Measurements from ENCODE around the gene NADK2. TPM values are rescaled to one million over a fixed set of nuclear protein-coding genes. Genes with fewer than 3 reads are reported as not detected.
A peak's percentile ranks its signal among the peaks of the same experiment; 100 is the strongest.

The NADK2 gene
- total RNA-seq, 1 donor from 2014 or later: 68.2 TPM

DNA sequence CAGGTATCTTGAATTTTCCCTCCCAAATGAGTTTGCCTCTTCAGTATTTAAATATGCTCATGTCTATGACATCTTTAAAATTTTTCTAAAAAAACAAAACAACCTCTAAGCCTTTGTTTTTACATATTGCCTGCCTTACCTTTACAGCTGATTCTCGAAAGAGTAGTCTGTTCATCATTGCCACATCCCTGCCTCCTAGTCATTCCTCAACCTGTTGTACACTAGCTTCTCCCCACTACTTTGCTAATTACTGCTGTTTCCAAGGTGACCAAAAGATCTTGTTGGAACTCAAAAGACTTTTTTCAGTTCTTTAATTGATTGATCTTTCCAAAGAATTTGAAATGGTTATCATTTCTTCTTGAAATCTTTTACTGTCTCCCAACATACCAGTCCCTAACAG is 1.9 kb upstream of the NADK2 start:
- Mint-ChIP-seq H3K4me1 (peaks cover 29% of the 10 kb centered on the region), H3K9me3 (peaks cover 4% of the 10 kb centered on the region), H3K36me3 (peaks cover 6% of the 10 kb centered on the region), H3K27ac (no peak overlapping the region), H3K27me3 (ENCODE audit: insufficient read depth, low read depth) (peaks cover 4% of the 10 kb centered on the region), H3K4me3 (peak overlapping the region; percentile 17)
- peaks cover 10% of the 10 kb centered on the region for H3F3A ChIP-seq (ENCODE audit: low read depth)
- TF ChIP-seq EZH2phosphoT487 (IDR thresholded peaks at IDR 0.05): no peak
- TF ChIP-seq, protein P1, sequence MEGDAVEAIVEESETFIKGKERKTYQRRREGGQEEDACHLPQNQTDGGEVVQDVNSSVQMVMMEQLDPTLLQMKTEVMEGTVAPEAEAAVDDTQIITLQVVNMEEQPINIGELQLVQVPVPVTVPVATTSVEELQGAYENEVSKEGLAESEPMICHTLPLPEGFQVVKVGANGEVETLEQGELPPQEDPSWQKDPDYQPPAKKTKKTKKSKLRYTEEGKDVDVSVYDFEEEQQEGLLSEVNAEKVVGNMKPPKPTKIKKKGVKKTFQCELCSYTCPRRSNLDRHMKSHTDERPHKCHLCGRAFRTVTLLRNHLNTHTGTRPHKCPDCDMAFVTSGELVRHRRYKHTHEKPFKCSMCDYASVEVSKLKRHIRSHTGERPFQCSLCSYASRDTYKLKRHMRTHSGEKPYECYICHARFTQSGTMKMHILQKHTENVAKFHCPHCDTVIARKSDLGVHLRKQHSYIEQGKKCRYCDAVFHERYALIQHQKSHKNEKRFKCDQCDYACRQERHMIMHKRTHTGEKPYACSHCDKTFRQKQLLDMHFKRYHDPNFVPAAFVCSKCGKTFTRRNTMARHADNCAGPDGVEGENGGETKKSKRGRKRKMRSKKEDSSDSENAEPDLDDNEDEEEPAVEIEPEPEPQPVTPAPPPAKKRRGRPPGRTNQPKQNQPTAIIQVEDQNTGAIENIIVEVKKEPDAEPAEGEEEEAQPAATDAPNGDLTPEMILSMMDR (IDR thresholded peaks at IDR 0.05): no peak
- no peak for TF ChIP-seq EZH2 (IDR thresholded peaks at IDR 0.05)
- DNase-seq (ENCODE audit: low spot score): no peak
- H2AFZ ChIP-seq (replicated peaks): no peak overlapping the region
- H3K4me3 ChIP-seq: no peak overlapping the region
- H3K36me3 ChIP-seq: no peaks in the 10 kb centered on the region
- H3K27ac ChIP-seq: no peak overlapping the region
- H3K79me2 ChIP-seq (ENCODE audit: low read depth): peaks cover 28% of the 10 kb centered on the region
- H3K4me2 ChIP-seq: no peak overlapping the region
- H3K9ac ChIP-seq: no peak overlapping the region
- H3K9me3 ChIP-seq (ENCODE audit: low read depth): no peaks in the 10 kb centered on the region
- no peaks in the 10 kb centered on the region for H3K27me3 ChIP-seq
- H4K20me1 ChIP-seq (ENCODE audit: low read depth): no peaks in the 10 kb centered on the region
- no peaks in the 10 kb centered on the region for H3K4me1 ChIP-seq

GRCh38 chr5:36242534-36243485 is 1.1 kb upstream of the NADK2 start:
- Mint-ChIP-seq H3K4me1 (peaks cover 31% of the 10 kb centered on the region), H3K36me3 (peaks cover 6% of the 10 kb centered on the region), H3K27me3 (ENCODE audit: insufficient read depth, low read depth) (peaks cover 4% of the 10 kb centered on the region), H3K27ac (peak overlapping the region; percentile 92), H3K9me3 (peaks cover 4% of the 10 kb centered on the region), H3K4me3 (peak overlapping the region; percentile 88)
- Histone ChIP-seq H3K36me3 (no peaks in the 10 kb centered on the region), H3K4me1 (no peaks in the 10 kb centered on the region), H3K4me2 (peak overlapping the region; percentile 14), H3K27ac (no peak overlapping the region), H3K9ac (no peak overlapping the region), H3K27me3 (no peaks in the 10 kb centered on the region), H3K79me2 (ENCODE audit: low read depth) (peaks cover 36% of the 10 kb centered on the region), H4K20me1 (ENCODE audit: low read depth) (no peaks in the 10 kb centered on the region), H3K9me3 (ENCODE audit: low read depth) (no peaks in the 10 kb centered on the region), H3K4me3 (no peak overlapping the region), H2AFZ (replicated peaks) (no peak overlapping the region), H3F3A (ENCODE audit: low read depth) (peaks cover 10% of the 10 kb centered on the region)
- TF ChIP-seq, protein P1 (IDR thresholded peaks at IDR 0.05): no peak
- no peak for TF ChIP-seq EZH2 (IDR thresholded peaks at IDR 0.05)
- TF ChIP-seq EZH2phosphoT487 (IDR thresholded peaks at IDR 0.05): no peak
- DNase-seq (ENCODE audit: low spot score): no peak

DNA sequence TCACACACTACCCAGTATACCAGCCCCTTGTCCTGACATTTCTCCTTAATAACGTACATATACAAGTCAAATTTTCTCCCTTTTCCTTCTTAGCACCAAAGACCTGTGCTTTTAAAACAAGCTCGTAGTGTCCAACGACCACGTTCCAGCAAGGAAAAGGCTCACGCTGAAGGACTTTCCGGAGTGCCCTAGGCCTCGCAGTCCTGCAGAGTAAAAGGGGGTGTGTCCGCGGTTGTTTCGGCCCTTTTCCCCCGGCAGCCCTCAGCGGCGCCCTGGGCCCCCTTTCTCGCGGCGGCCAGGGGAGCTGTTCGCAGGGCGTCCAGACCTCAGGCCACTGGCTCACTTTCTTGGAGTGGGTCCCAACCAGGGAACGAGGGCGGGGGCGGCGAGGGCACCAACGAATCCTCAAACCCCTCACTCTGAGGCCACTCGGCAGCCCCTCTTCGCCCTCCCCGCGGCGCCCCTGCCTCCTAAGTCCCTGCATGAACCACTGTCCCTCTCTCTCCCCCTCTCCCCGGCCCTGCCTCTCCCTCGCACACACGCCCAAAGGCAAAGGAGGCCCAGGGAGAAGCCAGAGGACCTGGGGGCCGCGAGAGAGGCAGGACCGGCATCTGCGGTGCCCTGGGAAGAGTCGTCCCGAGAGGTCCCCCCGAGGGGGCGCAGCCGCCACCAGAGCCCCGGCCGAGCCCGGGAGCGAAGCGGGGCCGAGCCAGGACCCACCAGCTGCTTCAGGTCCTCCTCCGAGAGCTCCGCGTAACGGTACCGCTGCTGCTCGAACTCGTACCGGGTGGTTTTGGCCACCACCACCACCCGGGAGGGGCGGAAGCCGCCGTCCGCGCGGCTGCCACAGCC is 720 bp downstream of the NADK2 start:
- peak overlapping the region; percentile 91 for H3K4me3 Mint-ChIP-seq
- H3K36me3 Mint-ChIP-seq: peaks cover 6% of the 10 kb centered on the region
- Histone ChIP-seq H3K9ac (peak overlapping the region; percentile 73), H3K4me3 (peak overlapping the region; percentile 67), H2AFZ (replicated peaks) (peak overlapping the region; percentile 81), H3K4me2 (peak overlapping the region; percentile 78), H3K36me3 (no peaks in the 10 kb centered on the region), H3F3A (ENCODE audit: low read depth) (peaks cover 10% of the 10 kb centered on the region), H3K79me2 (ENCODE audit: low read depth) (peaks cover 54% of the 10 kb centered on the region), H3K9me3 (ENCODE audit: low read depth) (no peaks in the 10 kb centered on the region), H3K27ac (peak overlapping the region; percentile 85), H3K4me1 (no peaks in the 10 kb centered on the region), H4K20me1 (ENCODE audit: low read depth) (no peaks in the 10 kb centered on the region), H3K27me3 (no peaks in the 10 kb centered on the region)
- peak overlapping the region; percentile 84 for H3K27ac Mint-ChIP-seq
- peak; percentile 82 for DNase-seq (ENCODE audit: low spot score)
- peaks cover 31% of the 10 kb centered on the region for H3K4me1 Mint-ChIP-seq
- H3K9me3 Mint-ChIP-seq: peaks cover 4% of the 10 kb centered on the region
- H3K27me3 Mint-ChIP-seq (ENCODE audit: insufficient read depth, low read depth): peaks cover 4% of the 10 kb centered on the region
- TF ChIP-seq EZH2 (IDR thresholded peaks at IDR 0.05): no peak
- TF ChIP-seq, protein P1 (IDR thresholded peaks at IDR 0.05): no peak
- no peak for TF ChIP-seq EZH2phosphoT487 (IDR thresholded peaks at IDR 0.05)

Measured in neural progenitor cell (in vitro differentiated cells).